Measurements from ENCODE around the gene PRKCA. TPM values are rescaled to one million over a fixed set of nuclear protein-coding genes. Genes with fewer than 3 reads are reported as not detected.

PRKCA gene
- total RNA-seq, 2 donors from 2014 or later: 8.3 to 26.5 TPM

GRCh38 chr17:66557200-66557599 is 254.8 kb downstream of the PRKCA start:
- Histone ChIP-seq H3K4me3 (no peak overlapping the region), H3K27ac (no peak overlapping the region), H3K27me3 (replicated peaks; ENCODE audit: insufficient read depth) (no peaks in the 10 kb centered on the region), H3K9me3 (no peaks in the 10 kb centered on the region), H3K4me1 (replicated peaks) (no peaks in the 10 kb centered on the region), H3K36me3 (no peaks in the 10 kb centered on the region)
- WGBS: 93% methylated on average over 3 of the region's 3 CpGs
- no peak for DNase-seq (ENCODE audit: low spot score)
- TF ChIP-seq POLR2AphosphoS5 (IDR thresholded peaks at IDR 0.05): no peak
- TF ChIP-seq POLR2A (IDR thresholded peaks at IDR 0.05): no peak
- no peak for TF ChIP-seq CTCF (IDR thresholded peaks at IDR 0.05)
- intact Hi-C loops (cut with DNase I): no loop called here

GRCh38 chr17:66557886-66558285 is 255.5 kb downstream of the PRKCA start:
- H3K36me3 ChIP-seq: no peaks in the 10 kb centered on the region
- intact Hi-C loops (cut with DNase I): no loop called here
- H3K4me1 ChIP-seq (replicated peaks): no peaks in the 10 kb centered on the region
- DNase-seq (ENCODE audit: low spot score): no peak
- no peak overlapping the region for H3K27ac ChIP-seq
- no peaks in the 10 kb centered on the region for H3K9me3 ChIP-seq
- no peak overlapping the region for H3K4me3 ChIP-seq
- WGBS: 62% methylated on average over 8 of the region's 8 CpGs
- no peaks in the 10 kb centered on the region for H3K27me3 ChIP-seq (replicated peaks; ENCODE audit: insufficient read depth)
- no peak for TF ChIP-seq CTCF (IDR thresholded peaks at IDR 0.05)
- no peak for TF ChIP-seq POLR2A (IDR thresholded peaks at IDR 0.05)
- no peak for TF ChIP-seq POLR2AphosphoS5 (IDR thresholded peaks at IDR 0.05)

GRCh38 chr17:66560691-66561090 is 258.3 kb downstream of the PRKCA start:
- DNase-seq (ENCODE audit: low spot score): no peak
- 96% methylated on average over 7 of the region's 7 CpGs for WGBS
- Histone ChIP-seq H3K27me3 (replicated peaks; ENCODE audit: insufficient read depth) (no peaks in the 10 kb centered on the region), H3K4me1 (replicated peaks) (no peaks in the 10 kb centered on the region), H3K9me3 (no peaks in the 10 kb centered on the region), H3K4me3 (no peak overlapping the region), H3K27ac (no peak overlapping the region), H3K36me3 (no peaks in the 10 kb centered on the region)
- intact Hi-C loops (cut with DNase I): no loop called here
- TF ChIP-seq CTCF (IDR thresholded peaks at IDR 0.05): no peak
- TF ChIP-seq POLR2A (IDR thresholded peaks at IDR 0.05): no peak
- no peak for TF ChIP-seq POLR2AphosphoS5 (IDR thresholded peaks at IDR 0.05)

GRCh38 chr17:66562119-66562518 is 259.7 kb downstream of the PRKCA start:
- Histone ChIP-seq H3K36me3 (no peaks in the 10 kb centered on the region), H3K4me3 (no peak overlapping the region), H3K4me1 (replicated peaks) (no peaks in the 10 kb centered on the region), H3K9me3 (no peaks in the 10 kb centered on the region), H3K27ac (no peak overlapping the region), H3K27me3 (replicated peaks; ENCODE audit: insufficient read depth) (no peaks in the 10 kb centered on the region)
- no peak for DNase-seq (ENCODE audit: low spot score)
- no peak for TF ChIP-seq CTCF (IDR thresholded peaks at IDR 0.05)
- TF ChIP-seq POLR2A (IDR thresholded peaks at IDR 0.05): no peak
- intact Hi-C loops (cut with DNase I): no loop called here

- WGBS: 85% methylated on average over 4 of the region's 4 CpGs
- Histone ChIP-seq H3K4me3 (no peak overlapping the region), H3K27ac (no peak overlapping the region), H3K9me3 (no peaks in the 10 kb centered on the region), H3K4me1 (replicated peaks) (no peaks in the 10 kb centered on the region), H3K27me3 (replicated peaks; ENCODE audit: insufficient read depth) (no peaks in the 10 kb centered on the region), H3K36me3 (no peaks in the 10 kb centered on the region)
- intact Hi-C loops (cut with DNase I): loop anchor here (5.0 kb wide), 3 partner anchors 33 to 308 kb away; no protein-coding TSS in a partner anchor
- no peak for DNase-seq (ENCODE audit: low spot score)
- TF ChIP-seq POLR2A (IDR thresholded peaks at IDR 0.05): no peak
- no peak for TF ChIP-seq CTCF (IDR thresholded peaks at IDR 0.05)
- TF ChIP-seq POLR2AphosphoS5 (IDR thresholded peaks at IDR 0.05): no peak
Observed at GRCh38 chr17:66564992-66565465, 262.6 kb downstream of the PRKCA start.

All from prostate gland (tissue), 2 donors.